D721Med (cell line): ENCODE measurements around the gene ORC1.

Experiments used
- DNase-seq: peaks from one replicate; pipeline ENCODE4 v3.0.0; 2011; ENCODE audit warnings: low spot score; ENCODE audit not compliant: insufficient read length
- FAIRE-seq: peaks from 2 replicates; lab custom pipeline; 2011; peaks lifted over from hg19 to GRCh38; lab: Jason Lieb, UNC
- CTCF ChIP-seq: IDR thresholded peaks from 2 replicates; pipeline ENCODE4 v1.5.1; 2012; ENCODE audit warnings: mild to moderate bottlenecking, control low read depth; ENCODE audit not compliant: insufficient read depth; ENCODE audit errors: missing control alignments

The ORC1 gene

GRCh38 chr1:52366517-52366827 is 37.8 kb downstream of the ORC1 start:
- TF ChIP-seq CTCF, result no peak
- FAIRE-seq (no peak), DNase-seq (no peak)

- DNase-seq, result peak; percentile 90
- no peak for TF ChIP-seq CTCF
- FAIRE-seq, result no peak
These were observed 38.3 kb downstream of the ORC1 start, which contains the start of gene CC2D1B for GRCh38 chr1:52365746-52366516. TSS of gene CC2D1B (minus strand) at chr1:52366205. CDS start at chr1:52364620, 1,585 bp downstream.

GRCh38 chr1:52365071-52365745 is 39.0 kb downstream of the ORC1 start:
- no peak for DNase-seq
- TF ChIP-seq CTCF, result no peak
- no peak for FAIRE-seq

- TF ChIP-seq CTCF, result no peak
- DNase-seq (no peak), FAIRE-seq (no peak)
These were observed 39.9 kb downstream of the ORC1 start for GRCh38 chr1:52364235-52364839.

GRCh38 chr1:52360595-52360968 is 43.6 kb downstream of the ORC1 start:
- no peak for TF ChIP-seq CTCF
- FAIRE-seq, result no peak
- DNase-seq, result no peak

GRCh38 chr1:52359676-52360594 is 44.3 kb downstream of the ORC1 start:
- no peak for TF ChIP-seq CTCF
- FAIRE-seq, result no peak

More at GRCh38 chr1:52359676-52360594, 44.3 kb downstream of the ORC1 start:
- DNase-seq, result no peak
